GM12891 (cell line): ENCODE measurements around the gene SUPT6H.
"Not testable (repeated sequence)": the region's sequence is repeated elsewhere in the genome, so short reads cannot be mapped to it uniquely, and the experiment has no call there.

Experiments used
- DNase-seq: peaks from one replicate; pipeline ENCODE4 v3.0.0; 2011; ENCODE audit warnings: low spot score; ENCODE audit not compliant: insufficient read length
- FAIRE-seq: peaks from 2 replicates; lab custom pipeline; 2011; peaks lifted over from hg19 to GRCh38; lab: Jason Lieb, UNC
- PAX5 ChIP-seq: IDR thresholded peaks from 2 replicates; pipeline ENCODE4 v1.6.1; 2011; ENCODE audit warnings: low read length, moderate library complexity, mild to moderate bottlenecking; ENCODE audit not compliant: insufficient read depth, severe bottlenecking
- POLR2A ChIP-seq: IDR thresholded peaks from 2 replicates; pipeline ENCODE4 v1.6.1; 2011; ENCODE audit warnings: low read depth, low read length, control low read depth
- POLR2AphosphoS5 ChIP-seq: IDR thresholded peaks from 2 replicates; pipeline ENCODE4 v1.6.1; 2011; ENCODE audit warnings: low read depth, low read length, control low read depth
- POU2F2 ChIP-seq: IDR thresholded peaks from 2 replicates; pipeline ENCODE4 v1.6.1; 2011; ENCODE audit warnings: low read depth, mild to moderate bottlenecking, control low read depth, low read length, moderate library complexity
- SPI1 ChIP-seq: IDR thresholded peaks from 2 replicates; pipeline ENCODE4 v1.6.1; 2011; ENCODE audit warnings: low read depth, low read length, control low read depth
- TAF1 ChIP-seq: IDR thresholded peaks from 2 replicates; pipeline ENCODE4 v1.6.1; 2011; ENCODE audit warnings: low read depth, low read length, control low read depth

SUPT6H gene

GRCh38 chr17:28716740-28717577 is 55.0 kb downstream of the SUPT6H start:
- TF ChIP-seq PAX5 (no peak), TAF1 (no peak), POLR2A (no peak), POU2F2 (no peak), SPI1 (no peak), POLR2AphosphoS5 (no peak)
- FAIRE-seq (no peak), DNase-seq (no peak)

DNA sequence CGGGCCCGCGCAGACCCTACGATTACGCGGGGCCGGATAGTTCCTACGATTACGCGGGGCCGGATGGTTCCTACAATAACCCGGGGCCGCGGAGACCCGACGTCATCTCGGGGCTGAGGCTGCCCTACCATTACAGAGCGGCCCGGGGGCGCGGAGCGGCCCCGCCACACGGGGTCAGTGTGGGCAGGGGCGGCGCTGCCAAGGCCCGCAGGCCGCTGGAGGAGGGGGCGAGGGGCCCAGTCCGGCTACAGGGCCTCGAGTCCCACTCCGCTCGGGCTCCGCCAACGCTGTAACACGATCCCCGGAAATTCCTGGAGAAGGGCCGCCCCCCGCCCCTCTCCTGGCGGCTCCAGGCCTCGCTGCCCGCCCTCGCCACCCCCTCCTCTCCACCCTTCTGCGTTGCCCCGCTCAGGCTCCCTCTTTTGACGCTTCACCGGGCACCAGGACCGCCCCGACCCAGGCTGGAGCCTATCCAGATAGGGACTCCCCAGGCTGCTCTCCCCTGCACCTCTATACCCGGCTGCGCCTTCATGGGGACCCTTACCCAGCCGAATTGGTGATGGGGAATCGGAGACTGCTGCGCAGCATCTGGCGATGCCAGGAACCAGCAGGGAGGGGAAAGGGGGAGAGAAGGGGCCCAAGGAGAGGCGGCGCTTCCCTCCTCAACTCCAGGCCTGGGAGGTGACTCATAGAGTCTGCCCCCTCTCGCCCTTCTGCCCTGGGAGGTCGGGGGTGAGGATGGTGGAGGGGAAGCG is 55.8 kb downstream of the SUPT6H start, which contains the start of gene RAB34:
Gene RAB34, minus strand, starts transcription at position 291 of the 755 bp plus-strand sequence. CDS start 602 bp downstream, outside the sequence.
- no peak for DNase-seq

GRCh38 chr17:28718333-28719020 is 56.5 kb downstream of the SUPT6H start:
- no peak for DNase-seq
- TF ChIP-seq POU2F2 (no peak), TAF1 (no peak), SPI1 (no peak), POLR2AphosphoS5 (no peak), PAX5 (no peak), POLR2A (no peak)
- no peak for FAIRE-seq

More for the DNA sequence above, 55.8 kb downstream of the SUPT6H start, which contains the start of gene RAB34:
- FAIRE-seq: peak; percentile 5
- TF ChIP-seq POU2F2 (no peak), POLR2A (no peak), POLR2AphosphoS5 (no peak), SPI1 (no peak), PAX5 (no peak), TAF1 (no peak)

DNA sequence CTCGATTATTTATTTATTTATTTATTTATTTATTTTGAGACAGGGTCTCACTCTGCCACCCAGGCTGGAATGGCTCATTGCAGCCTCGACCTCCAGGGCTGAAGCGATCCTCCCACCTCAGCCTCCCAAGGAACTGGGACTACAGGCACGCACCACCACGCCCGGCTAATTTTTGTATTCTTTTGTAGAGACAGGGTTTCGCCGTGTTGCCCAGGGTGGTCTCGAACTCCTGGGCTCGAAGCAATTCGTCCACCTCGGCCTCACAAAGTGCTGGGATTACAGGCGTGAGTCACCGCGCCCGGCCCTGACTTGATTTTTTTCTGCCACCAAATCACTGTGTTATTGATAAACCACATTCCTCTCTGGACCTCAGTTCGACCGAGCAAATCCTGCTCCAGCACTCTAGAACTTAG is 57.0 kb downstream of the SUPT6H start:
- no peak for TF ChIP-seq PAX5
- TF ChIP-seq POLR2A: no peak
- no peak for TF ChIP-seq TAF1
- TF ChIP-seq POU2F2: no peak
- no peak for TF ChIP-seq SPI1
- TF ChIP-seq POLR2AphosphoS5: no peak
- FAIRE-seq (no peak), DNase-seq (no peak)

DNA sequence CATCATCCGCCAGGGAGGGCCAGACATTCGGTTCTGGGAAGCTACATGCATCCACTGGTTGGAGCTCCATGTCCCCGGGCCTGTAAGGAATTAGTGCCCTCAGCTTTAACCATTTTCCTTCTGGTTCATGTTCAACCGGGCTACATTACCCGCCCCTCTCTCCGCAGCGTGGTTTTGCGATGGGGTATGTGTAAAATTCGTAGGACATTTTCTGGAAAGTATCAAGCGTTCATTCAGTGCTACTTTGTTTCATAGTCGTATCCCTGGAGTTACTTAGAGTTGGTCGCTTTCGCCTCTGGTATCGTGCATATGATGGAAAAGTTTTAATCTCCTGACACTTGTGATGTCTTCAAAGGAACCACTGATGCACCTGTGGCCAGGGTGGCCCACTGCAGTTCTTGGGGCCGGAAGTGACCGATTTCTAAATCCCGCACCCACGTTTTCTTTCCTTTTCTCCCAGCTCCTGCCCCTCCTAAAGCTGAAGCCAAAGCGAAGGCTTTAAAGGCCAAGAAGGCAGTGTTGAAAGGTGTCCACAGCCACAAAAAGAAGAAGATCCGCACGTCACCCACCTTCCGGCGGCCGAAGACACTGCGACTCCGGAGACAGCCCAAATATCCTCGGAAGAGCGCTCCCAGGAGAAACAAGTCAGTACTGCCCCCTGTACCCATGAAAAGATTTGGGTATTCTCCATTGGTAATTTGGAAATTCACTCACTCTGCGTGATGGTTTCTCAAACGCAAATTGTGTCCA is 58.4 kb downstream of the SUPT6H start:
- no peak for DNase-seq
- no peak for FAIRE-seq

DNA sequence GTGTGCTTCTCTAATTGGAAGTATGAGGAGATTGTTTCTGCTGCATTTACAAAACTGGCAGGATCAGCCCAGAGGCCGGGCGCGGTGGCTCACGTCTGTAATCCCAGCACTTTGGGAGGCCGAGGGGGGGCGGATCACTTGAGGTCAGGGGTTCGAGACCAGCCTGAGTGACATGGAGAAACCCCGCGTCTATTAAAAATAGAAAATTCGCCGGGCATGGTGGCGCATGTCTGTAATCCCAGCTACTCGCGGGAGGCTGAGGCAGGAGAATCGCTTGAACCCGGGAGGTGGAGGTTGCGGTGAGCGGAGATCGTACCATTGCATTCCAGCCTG is 59.0 kb downstream of the SUPT6H start:
- FAIRE-seq: not testable (repeated sequence)

More for the DNA sequence above, 58.4 kb downstream of the SUPT6H start:
- TF ChIP-seq POU2F2 (no peak), POLR2AphosphoS5 (peak; percentile 82; the same call in 1 of the 2 replicates), SPI1 (no peak), POLR2A (peak; percentile 61), TAF1 (no peak), PAX5 (no peak)

GRCh38 chr17:28722417-28723158 is 60.6 kb downstream of the SUPT6H start:
- DNase-seq: no peak

More for the DNA sequence above, 59.0 kb downstream of the SUPT6H start:
- DNase-seq: not testable (repeated sequence)

DNA sequence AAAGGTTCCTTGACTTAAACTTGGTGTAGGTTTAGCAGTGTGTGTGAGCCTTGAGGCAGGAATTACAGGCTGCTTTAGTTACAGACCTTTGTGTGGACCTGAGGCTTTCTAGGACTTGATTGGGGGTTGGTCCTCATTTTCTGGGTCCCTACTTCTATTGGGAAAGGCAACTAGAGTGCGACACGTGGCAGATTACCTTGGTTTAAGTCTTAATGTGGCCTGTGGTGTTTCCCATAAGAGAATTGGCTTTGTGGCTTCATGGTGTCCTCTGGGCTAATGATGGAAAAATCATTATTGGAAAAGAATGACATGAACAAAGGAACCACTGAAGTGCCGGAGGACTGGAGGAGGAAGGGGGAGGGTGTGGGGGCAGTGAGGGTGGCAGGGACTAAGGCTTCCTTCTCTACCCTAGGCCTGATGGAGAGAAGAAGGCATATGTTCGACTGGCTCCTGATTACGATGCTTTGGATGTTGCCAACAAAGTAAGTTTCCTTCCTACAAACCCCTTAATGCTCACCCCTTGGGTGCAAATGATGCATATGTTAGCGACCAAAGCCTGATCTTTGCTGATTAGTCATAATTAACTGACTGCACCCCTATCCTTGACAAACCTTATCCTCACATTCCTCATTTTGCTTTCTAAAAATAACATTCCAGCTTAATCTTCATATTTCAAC is 61.3 kb downstream of the SUPT6H start:
- DNase-seq (no peak), FAIRE-seq (no peak)
- no peak for TF ChIP-seq POU2F2
- TF ChIP-seq POLR2A: no peak; the same call in 1 of the 2 replicates
- TF ChIP-seq POLR2AphosphoS5: no peak; the same call in 1 of the 2 replicates
- no peak for TF ChIP-seq PAX5
- no peak for TF ChIP-seq SPI1
- no peak for TF ChIP-seq TAF1

More at GRCh38 chr17:28722417-28723158, 60.6 kb downstream of the SUPT6H start:
- FAIRE-seq: no peak
- TF ChIP-seq POLR2AphosphoS5 (peak; percentile 74), SPI1 (no peak), POU2F2 (no peak)
